Ovary (tissue), 3 donors: ENCODE data around the gene SERPING1.

Experiments used
- CTCF ChIP-seq, 3 donors: fragments of 450-650 bp in 2 of 3; fragments of 200-600 bp in 1 of 3; IDR thresholded peaks; one replicate each; pipeline versions ENCODE4 v1.5.1 to v1.8.0; 2016 to 2022; ENCODE audit warnings: antibody characterized with exemption in 3 of 3, mild to moderate bottlenecking in 1 of 3
- EP300 ChIP-seq: sonication (generic); formaldehyde crosslinking; IDR thresholded peaks from one replicate; pipeline ENCODE4 v1.6.1; 2017; ENCODE audit warnings: antibody characterized with exemption
- POLR2A ChIP-seq: fragments of 450-650 bp; IDR thresholded peaks from one replicate; pipeline ENCODE4 v1.6.1; 2017; ENCODE audit warnings: antibody characterized with exemption, mild to moderate bottlenecking, moderate library complexity
- donor health status: DM: no; HTN: no; CAD: no.

DNA sequence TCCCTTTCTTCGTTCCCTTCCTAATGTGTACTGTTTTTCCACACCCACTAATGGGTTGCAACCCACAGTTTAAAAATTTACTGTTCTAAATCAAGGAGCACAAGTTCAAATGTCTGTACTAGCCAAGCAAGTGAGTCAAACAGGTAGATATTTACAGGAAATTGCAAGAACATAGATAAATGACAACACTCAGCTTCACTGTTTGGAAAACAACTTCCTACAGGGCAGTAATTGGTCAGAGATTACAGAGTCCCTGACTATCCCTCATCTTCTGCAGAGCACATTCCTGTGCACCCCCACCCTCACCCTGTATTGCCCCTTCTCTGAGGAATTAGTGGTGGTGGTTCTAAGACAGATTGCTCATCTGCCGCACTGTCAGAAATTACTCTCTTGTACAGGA is 1.9 kb downstream of the SERPING1 start:
- TF ChIP-seq CTCF (IDR thresholded peaks at IDR 0.05) (no peak), POLR2A (no peak), EP300 (no peak)
